Mesenchymal stem cell (in vitro differentiated cells and primary cell): ENCODE results near the gene OR8B8.

ENCODE experiments used
- DNase-seq: peaks from one replicate; pipeline ENCODE4 v3.0.0-alpha.2; 2013
- H2AFZ ChIP-seq: one replicate; pipeline ENCODE4 v1.6.1; 2013; ENCODE audit warnings: low read depth, mild to moderate bottlenecking, control low read depth, inconsistent platforms, low read length, moderate library complexity
- H2AK5ac ChIP-seq: 2 replicates; pipeline ENCODE4 v1.6.1; 2013; ENCODE audit warnings: low read length, moderate library complexity, mild to moderate bottlenecking, inconsistent platforms; ENCODE audit not compliant: severe bottlenecking
- H2BK120ac ChIP-seq: one replicate; pipeline ENCODE4 v1.6.1; 2013; ENCODE audit warnings: low read depth, mild to moderate bottlenecking, inconsistent platforms, low read length, moderate library complexity
- H2BK12ac ChIP-seq, 2 experiments: one replicate each; pipeline ENCODE4 v1.6.1; 2013; ENCODE audit warnings: inconsistent platforms in 2 of 2, low read length in 2 of 2, mild to moderate bottlenecking in 2 of 2, moderate library complexity in 2 of 2, control low read depth in 1 of 2
- H2BK15ac ChIP-seq: one replicate; pipeline ENCODE4 v1.6.1; 2013; ENCODE audit warnings: mild to moderate bottlenecking, low read depth, inconsistent platforms; ENCODE audit not compliant: poor library complexity, severe bottlenecking
- H2BK5ac ChIP-seq: 2 replicates; pipeline ENCODE4 v1.6.1; 2013; ENCODE audit warnings: low read depth, mild to moderate bottlenecking, low read length, control low read depth, inconsistent platforms; ENCODE audit not compliant: poor library complexity, severe bottlenecking
- H3K14ac ChIP-seq, 2 experiments: one replicate each; pipeline ENCODE4 v1.6.1; 2013; ENCODE audit warnings: inconsistent platforms in 2 of 2, low read length in 2 of 2, control low read depth in 1 of 2, mild to moderate bottlenecking in 1 of 2, moderate library complexity in 1 of 2
- H3K18ac ChIP-seq, 2 experiments: one replicate each; pipeline ENCODE4 v1.6.1; 2013; ENCODE audit warnings: inconsistent platforms in 2 of 2, low read length in 2 of 2, control low read depth in 1 of 2, low read depth in 1 of 2, mild to moderate bottlenecking in 1 of 2
- H3K23ac ChIP-seq, 2 experiments: one replicate each; pipeline ENCODE4 v1.6.1; 2013; ENCODE audit warnings: inconsistent platforms in 2 of 2, low read length in 2 of 2, mild to moderate bottlenecking in 2 of 2, moderate library complexity in 2 of 2, control low read depth in 1 of 2
- H3K27ac ChIP-seq: 2 replicates; pipeline ENCODE4 v1.5.1; 2013; ENCODE audit warnings: mild to moderate bottlenecking, moderate library complexity, low read length, control low read depth, inconsistent platforms; ENCODE audit not compliant: poor library complexity, severe bottlenecking
- H3K27me3 ChIP-seq, 2 experiments: 2 replicates each; pipeline versions ENCODE4 v1.6.1 to v1.7.0; 2013; ENCODE audit warnings: low read length in 2 of 2, mild to moderate bottlenecking in 2 of 2, moderate library complexity in 2 of 2, control low read depth in 1 of 2, inconsistent platforms in 1 of 2; ENCODE audit not compliant: control insufficient read depth in 1 of 2, insufficient read depth in 1 of 2
- H3K36me3 ChIP-seq, 2 experiments: 2 replicates each; pipeline versions ENCODE4 v1.6.1 to v1.7.0; 2013; ENCODE audit warnings: low read length in 2 of 2, control low read depth in 1 of 2, inconsistent platforms in 1 of 2, low read depth in 1 of 2, mild to moderate bottlenecking in 1 of 2; ENCODE audit not compliant: insufficient read depth in 2 of 2, control insufficient read depth in 1 of 2
- H3K4ac ChIP-seq, 2 experiments: one replicate each; pipeline ENCODE4 v1.6.1; 2013; ENCODE audit warnings: inconsistent platforms in 2 of 2, low read length in 2 of 2, mild to moderate bottlenecking in 2 of 2, moderate library complexity in 2 of 2, control low read depth in 1 of 2, low read depth in 1 of 2
- H3K4me1 ChIP-seq: 2 replicates; pipeline ENCODE4 v1.6.1; 2013; ENCODE audit warnings: low read depth, low read length, control low read depth; ENCODE audit not compliant: control insufficient read depth, insufficient read depth
- H3K4me2 ChIP-seq: 2 replicates; pipeline ENCODE4 v1.6.1; 2013; ENCODE audit warnings: low read length, mild to moderate bottlenecking, inconsistent platforms; ENCODE audit not compliant: poor library complexity, severe bottlenecking
- H3K4me3 ChIP-seq, 2 experiments: 2 replicates each; pipeline versions ENCODE4 v1.5.1 to v1.7.0; 2013; ENCODE audit warnings: low read length in 2 of 2, mild to moderate bottlenecking in 2 of 2, control low read depth in 1 of 2, low read depth in 1 of 2; ENCODE audit not compliant: insufficient read depth in 1 of 2
- H3K79me1 ChIP-seq: replicated peaks from 2 replicates; pipeline ENCODE4 v1.6.1; 2013; ENCODE audit warnings: mild to moderate bottlenecking, control low read depth, low read length, inconsistent platforms; ENCODE audit not compliant: poor library complexity, severe bottlenecking
- H3K9ac ChIP-seq: 2 replicates; pipeline ENCODE4 v1.7.0; 2013; ENCODE audit warnings: mild to moderate bottlenecking, low read length, moderate library complexity
- H3K9me3 ChIP-seq: 2 replicates; pipeline ENCODE4 v1.7.0; 2013; ENCODE audit warnings: mild to moderate bottlenecking, low read length; ENCODE audit not compliant: control insufficient read depth
- H4K8ac ChIP-seq: one replicate; pipeline ENCODE4 v1.6.1; 2013; ENCODE audit warnings: inconsistent platforms, mild to moderate bottlenecking, low read length, moderate library complexity
- H4K91ac ChIP-seq: one replicate; pipeline ENCODE4 v1.6.1; 2013; ENCODE audit warnings: mild to moderate bottlenecking, low read length, inconsistent platforms
- WGBS: methylation state at CpG from one replicate; pipeline ENCODE4 v1.1.7; 2013; ENCODE audit warnings: mixed read lengths; 5-methylcytosine and 5-hydroxymethylcytosine counted together

Gene OR8B8

DNA sequence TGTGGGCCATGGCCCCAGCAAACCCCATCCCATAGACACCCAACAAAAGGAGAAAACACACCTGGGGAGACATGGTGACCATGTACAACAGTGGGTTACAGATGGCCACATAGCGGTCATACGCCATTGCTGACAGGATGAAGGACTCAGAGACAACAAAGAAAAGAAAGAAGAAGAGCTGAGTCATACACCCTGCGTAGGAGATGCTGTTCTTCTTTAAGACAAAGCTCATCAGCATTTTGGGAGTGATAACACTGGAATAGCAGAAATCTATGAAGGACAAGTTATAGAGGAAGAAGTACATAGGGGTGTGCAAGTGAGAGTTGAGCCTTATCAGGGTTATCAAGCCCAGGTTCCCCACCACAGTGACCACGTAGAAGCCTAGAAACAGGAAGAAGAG, 4.9 kb downstream of the OR8B8 start:
- Histone ChIP-seq H3K14ac (no peak overlapping the region), H3K4me3 (no peak overlapping the region), H3K4me1 (no peaks in the 10 kb centered on the region), H3K18ac (no peak overlapping the region), H3K79me1 (no peaks in the 10 kb centered on the region), H3K36me3 (no peaks in the 10 kb centered on the region), H4K91ac (no peak overlapping the region), H3K9me3 (no peaks in the 10 kb centered on the region), H3K27me3 (no peaks in the 10 kb centered on the region), H2AK5ac (no peak overlapping the region), H3K9ac (no peak overlapping the region), H2BK12ac (no peak overlapping the region), H3K23ac (no peak overlapping the region), H3K4me2 (no peak overlapping the region), H2BK15ac (no peak overlapping the region), H2AFZ (no peak overlapping the region), H3K4ac (no peak overlapping the region), H2BK5ac (no peak overlapping the region), H4K8ac (no peak overlapping the region), H2BK120ac (no peak overlapping the region), H3K27ac (no peak overlapping the region)
- no peak for DNase-seq
- WGBS: 76% methylated on average over 4 of the region's 4 CpGs

GRCh38 chr11:124434699-124435098, 10.8 kb downstream of the OR8B8 start:
- no peak overlapping the region for H2BK12ac ChIP-seq
- no peak overlapping the region for H2BK5ac ChIP-seq
- no peak overlapping the region for H3K27ac ChIP-seq
- H2BK15ac ChIP-seq: no peak overlapping the region
- H4K8ac ChIP-seq: no peak overlapping the region
- no peak overlapping the region for H2BK120ac ChIP-seq
- H3K27me3 ChIP-seq: peaks cover 0 to 3% of the 10 kb centered on the region in 2 experiments
- no peak for DNase-seq
- no peak overlapping the region for H2AFZ ChIP-seq
- H3K23ac ChIP-seq: no peak overlapping the region
- H3K4me3 ChIP-seq: no peak overlapping the region
- no peak overlapping the region for H4K91ac ChIP-seq
- H3K9me3 ChIP-seq: peaks cover 8% of the 10 kb centered on the region
- WGBS: 77% methylated on average over 2 of the region's 2 CpGs
- no peak overlapping the region for H3K9ac ChIP-seq
- no peak overlapping the region for H2AK5ac ChIP-seq
- H3K14ac ChIP-seq: no peak overlapping the region
- H3K79me1 ChIP-seq: no peaks in the 10 kb centered on the region
- H3K4me2 ChIP-seq: no peak overlapping the region
- no peaks in the 10 kb centered on the region for H3K4me1 ChIP-seq
- H3K36me3 ChIP-seq: no peaks in the 10 kb centered on the region
- no peak overlapping the region for H3K18ac ChIP-seq
- no peak overlapping the region for H3K4ac ChIP-seq

- Histone ChIP-seq H3K4ac (no peak overlapping the region), H2BK12ac (no peak overlapping the region), H4K91ac (no peak overlapping the region), H3K27ac (no peak overlapping the region), H3K14ac (no peak overlapping the region), H2AK5ac (no peak overlapping the region), H3K36me3 (no peaks in the 10 kb centered on the region), H2BK15ac (no peak overlapping the region), H2BK120ac (no peak overlapping the region), H3K23ac (no peak overlapping the region), H3K9me3 (peaks cover 13% of the 10 kb centered on the region), H3K79me1 (no peaks in the 10 kb centered on the region), H2BK5ac (no peak overlapping the region), H3K9ac (no peak overlapping the region), H3K4me2 (no peak overlapping the region), H3K27me3 (no peaks in the 10 kb centered on the region), H3K4me3 (no peak overlapping the region), H4K8ac (no peak overlapping the region), H2AFZ (no peak overlapping the region), H3K4me1 (no peaks in the 10 kb centered on the region), H3K18ac (no peak overlapping the region)
- WGBS: 100% methylated on average over 1 of the region's 2 CpGs
- DNase-seq: no peak
Measured at GRCh38 chr11:124429599-124429998, 15.9 kb downstream of the OR8B8 start.

DNA sequence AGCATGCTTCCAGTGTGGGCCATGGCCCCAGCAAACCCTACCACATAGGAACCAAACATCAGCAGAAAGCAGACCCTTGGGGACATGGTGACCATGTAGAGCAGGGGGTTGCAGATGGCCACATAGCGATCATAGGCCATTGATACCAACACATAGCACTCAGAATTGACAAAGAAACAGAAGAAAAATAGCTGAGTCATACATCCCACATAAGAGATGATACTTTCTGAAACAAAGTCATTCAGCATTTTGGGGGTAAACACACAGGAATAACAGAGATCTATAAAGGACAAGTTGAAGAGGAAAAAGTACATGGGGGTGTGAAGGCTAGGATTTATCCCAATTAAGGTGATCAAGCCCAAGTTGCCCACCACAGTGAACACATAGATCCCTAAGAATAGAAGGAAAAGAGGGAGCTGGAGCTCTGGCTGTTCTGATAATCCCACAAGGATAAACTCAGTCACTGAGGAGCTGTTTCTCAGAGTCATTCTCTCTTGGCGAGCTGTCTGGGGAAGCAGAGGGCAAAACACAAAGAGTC, 21.0 kb downstream of the OR8B8 start, which contains the start of gene OR8B4:
OR8B4 (minus strand) TSS at position 488 of the 538 bp plus-strand sequence; CDS start at position 488, 0 bp downstream.
- Histone ChIP-seq H3K27ac (no peak within 1 kb of the TSS), H3K9me3 (peaks cover 3% of the 10 kb centered on the region), H2AK5ac (no peak within 1 kb of the TSS), H2BK15ac (no peak within 1 kb of the TSS), H2BK12ac (no peak within 1 kb of the TSS), H3K4me2 (no peak within 1 kb of the TSS), H3K79me1 (no peaks in the 10 kb centered on the region), H3K14ac (no peak within 1 kb of the TSS), H3K9ac (no peak within 1 kb of the TSS), H3K4me1 (no peaks in the 10 kb centered on the region), H3K4me3 (no peak within 1 kb of the TSS), H3K27me3 (peaks cover 0 to 21% of the 10 kb centered on the region in 2 experiments), H2BK5ac (no peak within 1 kb of the TSS), H4K91ac (no peak within 1 kb of the TSS), H3K18ac (no peak within 1 kb of the TSS), H3K23ac (no peak within 1 kb of the TSS), H2BK120ac (no peak within 1 kb of the TSS), H4K8ac (no peak within 1 kb of the TSS), H3K4ac (no peak within 1 kb of the TSS), H2AFZ (no peak within 1 kb of the TSS), H3K36me3 (no peaks in the 10 kb centered on the region)
- DNase-seq: no peak
- WGBS: 83% methylated on average over 1 of the region's 2 CpGs
